LNCAP (cell line): Measurements from ENCODE around the gene TMEM132C.

Experiments
- TF ChIP-seq, protein P1 (sequence below): fragments of 450-650 bp; IDR thresholded peaks from 2 replicates; pipeline ENCODE4 v1.5.1; 2017; ENCODE audit warnings: mild to moderate bottlenecking

TMEM132C gene

DNA sequence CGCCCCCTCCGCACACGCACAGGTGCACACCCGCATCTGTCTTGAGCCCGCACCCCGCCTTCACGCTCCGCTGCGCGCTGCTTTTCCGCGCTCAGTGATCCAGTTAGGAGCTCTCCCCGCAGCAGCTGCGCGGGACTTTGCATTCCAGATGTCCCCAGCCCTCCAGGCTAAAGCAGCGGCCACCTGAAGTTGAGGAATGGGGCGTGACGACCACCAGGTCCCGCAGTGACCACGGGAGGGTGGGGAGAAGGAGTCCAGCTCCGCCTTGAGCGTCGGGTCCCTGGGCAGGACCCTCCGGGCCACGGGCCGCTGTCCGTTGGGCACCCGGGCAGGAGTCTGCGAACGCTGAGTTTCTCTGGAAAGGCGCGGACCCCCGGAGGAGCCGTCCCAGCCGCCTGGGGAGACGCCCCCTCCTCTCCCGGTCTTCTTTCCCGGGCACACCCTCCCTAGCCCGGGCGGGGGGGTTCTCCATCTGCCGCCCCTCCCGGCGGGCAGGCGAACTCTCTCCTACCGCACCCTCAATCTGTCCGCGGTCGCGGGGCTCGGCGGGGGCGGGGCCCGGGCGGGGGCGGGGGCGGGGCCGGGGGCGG lies 334 bp upstream of the TMEM132C start:
- TF ChIP-seq, protein P1, sequence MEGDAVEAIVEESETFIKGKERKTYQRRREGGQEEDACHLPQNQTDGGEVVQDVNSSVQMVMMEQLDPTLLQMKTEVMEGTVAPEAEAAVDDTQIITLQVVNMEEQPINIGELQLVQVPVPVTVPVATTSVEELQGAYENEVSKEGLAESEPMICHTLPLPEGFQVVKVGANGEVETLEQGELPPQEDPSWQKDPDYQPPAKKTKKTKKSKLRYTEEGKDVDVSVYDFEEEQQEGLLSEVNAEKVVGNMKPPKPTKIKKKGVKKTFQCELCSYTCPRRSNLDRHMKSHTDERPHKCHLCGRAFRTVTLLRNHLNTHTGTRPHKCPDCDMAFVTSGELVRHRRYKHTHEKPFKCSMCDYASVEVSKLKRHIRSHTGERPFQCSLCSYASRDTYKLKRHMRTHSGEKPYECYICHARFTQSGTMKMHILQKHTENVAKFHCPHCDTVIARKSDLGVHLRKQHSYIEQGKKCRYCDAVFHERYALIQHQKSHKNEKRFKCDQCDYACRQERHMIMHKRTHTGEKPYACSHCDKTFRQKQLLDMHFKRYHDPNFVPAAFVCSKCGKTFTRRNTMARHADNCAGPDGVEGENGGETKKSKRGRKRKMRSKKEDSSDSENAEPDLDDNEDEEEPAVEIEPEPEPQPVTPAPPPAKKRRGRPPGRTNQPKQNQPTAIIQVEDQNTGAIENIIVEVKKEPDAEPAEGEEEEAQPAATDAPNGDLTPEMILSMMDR: no peak

DNA sequence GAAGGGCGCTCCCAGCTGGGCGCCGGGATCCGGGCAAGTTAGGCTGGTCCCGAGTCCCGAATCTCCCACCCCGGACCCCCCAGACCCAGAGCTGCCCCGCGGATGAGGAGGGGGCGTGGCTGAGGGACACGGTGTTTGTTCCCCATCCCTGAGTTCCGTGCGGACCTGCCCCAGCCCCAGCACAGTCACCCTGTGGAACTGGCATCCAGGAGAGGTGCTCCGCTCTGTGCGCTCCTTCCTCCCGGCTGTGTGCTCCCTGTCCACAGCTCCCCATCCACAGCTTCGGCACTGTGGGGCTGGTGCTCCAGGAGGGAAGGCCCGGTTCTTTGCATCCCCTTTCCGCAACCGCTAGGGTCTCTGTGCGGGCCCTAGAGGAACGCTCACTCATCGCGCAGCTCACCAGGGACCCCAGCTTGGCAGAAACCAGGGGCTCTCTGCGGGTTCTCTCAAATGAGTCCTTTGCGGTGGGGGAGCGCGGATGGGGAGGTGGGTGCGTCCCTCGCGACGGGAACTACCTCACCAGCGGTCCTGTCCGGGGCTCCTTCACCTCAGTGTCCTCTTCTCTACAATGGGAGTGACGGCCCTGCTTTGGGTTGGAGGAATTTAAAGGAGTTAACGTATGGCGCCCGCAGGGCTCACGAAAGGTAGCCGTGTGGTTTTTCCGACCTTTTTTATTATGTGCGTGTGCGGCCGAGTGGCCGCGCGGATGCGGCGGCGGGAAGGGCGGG lies 845 bp downstream of the TMEM132C start:
- TF ChIP-seq, protein P1: no peak

DNA sequence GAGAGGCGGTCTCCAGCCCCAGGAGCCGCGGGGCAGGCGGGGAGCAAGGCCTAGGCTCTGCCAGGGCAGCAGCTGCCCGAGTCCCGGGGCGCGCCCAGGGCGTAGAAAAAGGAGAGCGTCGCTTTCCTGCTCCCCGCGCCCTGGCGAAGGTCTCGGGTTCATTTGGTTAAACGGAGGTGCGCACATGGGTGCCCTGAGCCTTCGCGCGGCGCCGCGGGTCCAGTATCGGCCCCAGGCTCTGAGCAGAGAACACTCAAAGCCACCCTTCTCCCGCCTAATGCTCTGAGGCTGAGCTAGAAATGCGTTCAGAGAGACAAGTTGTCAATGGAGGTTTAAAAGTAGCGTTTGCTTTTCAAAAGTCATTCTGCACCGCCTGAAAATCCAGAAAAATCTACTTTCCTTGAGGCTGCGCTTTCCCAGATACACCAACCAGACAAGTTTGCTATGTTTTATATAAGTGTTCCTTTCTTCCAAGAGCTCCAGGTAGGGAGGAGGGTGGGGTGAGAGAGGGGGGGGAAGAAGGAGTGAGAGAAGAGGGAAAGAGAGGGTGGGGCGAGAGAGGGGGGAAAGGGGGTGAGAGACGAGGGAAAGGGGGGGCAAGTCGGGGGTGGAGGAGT lies 1.5 kb downstream of the TMEM132C start:
- TF ChIP-seq, protein P1: no peak

DNA sequence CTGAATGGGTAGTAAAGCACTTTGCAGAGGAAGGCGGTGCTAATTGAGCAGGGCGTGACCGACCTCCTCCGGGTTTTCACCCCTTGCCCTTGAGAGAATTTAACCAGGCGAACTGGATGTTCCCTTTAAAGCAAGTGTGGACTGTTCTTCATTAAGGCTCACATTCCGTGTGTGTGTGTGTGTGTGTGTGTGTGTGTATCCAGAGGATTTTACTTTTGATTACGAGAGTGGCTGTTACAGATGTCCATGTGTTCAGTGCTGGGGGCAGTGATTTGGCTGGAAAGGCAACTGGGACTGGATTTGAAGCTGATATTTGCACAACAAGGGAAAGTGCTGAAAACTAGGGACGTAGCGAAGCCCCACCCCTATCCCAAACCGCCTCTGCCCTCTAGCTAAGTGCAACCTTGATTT lies 2.2 kb downstream of the TMEM132C start:
- TF ChIP-seq, protein P1: no peak

DNA sequence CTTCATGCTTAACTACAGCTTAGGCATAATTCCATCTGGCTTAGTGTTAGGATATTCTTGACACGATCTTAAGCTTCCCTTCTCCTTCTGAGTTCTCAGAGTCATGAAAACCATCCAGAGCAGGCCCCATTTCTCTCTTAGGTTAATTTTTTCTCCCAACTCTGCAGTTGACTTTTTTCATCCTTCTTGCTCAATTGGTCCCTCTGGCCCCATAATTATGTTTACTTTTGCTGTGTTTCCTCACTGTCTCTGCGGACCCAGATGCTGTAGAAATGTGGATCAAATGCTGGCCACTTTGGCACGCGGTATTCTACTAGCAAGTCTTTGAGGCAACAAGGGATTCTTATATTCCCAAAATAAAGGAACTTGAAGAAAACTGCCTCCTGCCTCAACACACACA lies 9.5 kb downstream of the TMEM132C start:
- TF ChIP-seq, protein P1: no peak

DNA sequence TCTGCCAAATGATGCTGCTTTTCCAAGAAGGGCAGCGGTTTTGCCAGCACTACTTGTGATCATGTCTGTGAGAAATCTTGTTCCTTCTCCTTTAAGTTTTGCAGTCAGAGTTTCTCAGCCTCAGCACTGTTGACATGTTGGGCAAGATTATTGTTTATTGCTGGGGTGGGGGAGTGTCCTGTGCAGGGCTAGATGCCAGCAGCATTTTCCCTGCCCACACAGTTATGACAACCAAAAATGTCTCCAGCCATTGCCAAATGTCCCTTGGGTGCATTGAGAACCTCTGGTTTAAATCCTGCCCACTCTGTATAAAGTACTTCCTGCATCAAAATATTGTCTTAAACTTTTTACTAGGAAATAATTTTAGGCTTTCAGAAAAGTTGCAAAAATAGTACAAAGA lies 20.0 kb downstream of the TMEM132C start:
- TF ChIP-seq, protein P1: no peak

DNA sequence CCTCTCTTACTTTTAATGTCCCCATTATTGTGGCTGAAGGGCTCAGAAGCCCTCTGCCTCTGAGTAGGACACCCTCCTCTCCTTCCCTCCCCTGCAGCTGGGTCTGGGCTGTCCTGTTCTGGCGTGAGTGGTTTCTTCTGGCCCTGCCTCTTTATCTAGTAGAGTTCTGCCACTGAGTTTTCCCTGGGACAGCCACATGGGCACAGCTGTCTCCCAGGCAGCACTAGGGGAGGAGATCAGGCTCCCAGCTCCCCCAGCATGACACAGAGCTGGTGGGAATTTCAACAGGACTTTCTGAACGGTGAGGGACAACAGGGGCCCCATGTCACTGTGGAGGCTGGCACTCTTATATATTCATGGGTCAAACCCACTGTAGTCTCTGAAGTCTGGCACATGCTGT lies 21.4 kb downstream of the TMEM132C start:
- TF ChIP-seq, protein P1: no peak
